ENCODE measurements around the gene CPNE4.

Gene CPNE4

GRCh38 chr3:131610174-131610573 lies 424.6 kb downstream of the CPNE4 start:
- no peak for DNase-seq (ENCODE audit: low read depth in 4 of 4, low spot score in 1 of 4)

DNA sequence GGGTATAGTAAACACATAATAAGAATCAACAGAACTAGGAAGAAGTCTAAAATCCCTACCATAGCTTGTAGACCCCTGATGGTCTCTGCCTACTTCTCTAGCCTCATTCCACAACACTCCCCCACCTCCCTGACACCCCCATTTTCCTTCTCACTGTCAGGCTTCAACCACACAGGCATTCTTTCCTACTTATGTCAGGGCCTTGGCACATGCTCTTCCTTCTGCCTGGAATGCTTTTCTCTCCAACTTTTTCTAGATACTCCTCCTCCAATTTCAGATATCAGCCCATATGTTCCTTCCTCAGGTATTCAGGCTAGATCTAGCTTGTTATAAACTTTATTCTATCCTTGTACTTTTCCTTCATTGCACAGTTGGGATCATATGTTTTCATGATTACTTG lies 426.1 kb downstream of the CPNE4 start:
- no peak for DNase-seq (ENCODE audit: low read depth in 4 of 4, low spot score in 1 of 4)

- no peak for DNase-seq (ENCODE audit: low read depth in 4 of 4, low spot score in 1 of 4)
Measured at GRCh38 chr3:131608296-131608695, 426.5 kb downstream of the CPNE4 start.

DNA sequence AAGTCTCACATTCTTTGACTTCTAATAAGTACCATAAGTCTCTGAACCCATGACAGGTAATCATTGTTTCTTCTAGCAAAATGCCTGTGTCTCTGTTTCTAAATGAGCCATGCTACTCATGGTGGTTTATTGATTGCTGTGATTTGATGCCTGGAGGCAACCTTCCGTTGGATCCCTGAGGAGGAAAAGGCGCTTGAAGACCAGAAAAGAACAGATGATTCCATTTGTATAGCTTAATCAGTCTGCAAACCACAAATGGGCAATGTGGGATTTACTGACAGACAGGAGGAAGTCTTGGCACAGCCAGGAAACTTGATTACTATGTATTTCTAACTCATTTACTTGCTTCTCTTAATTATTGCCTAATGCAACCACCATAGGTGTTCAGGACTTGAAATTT lies 428.9 kb downstream of the CPNE4 start:
- DNase-seq (ENCODE audit: low read depth in 4 of 4, low spot score in 1 of 4), result no peak

DNA sequence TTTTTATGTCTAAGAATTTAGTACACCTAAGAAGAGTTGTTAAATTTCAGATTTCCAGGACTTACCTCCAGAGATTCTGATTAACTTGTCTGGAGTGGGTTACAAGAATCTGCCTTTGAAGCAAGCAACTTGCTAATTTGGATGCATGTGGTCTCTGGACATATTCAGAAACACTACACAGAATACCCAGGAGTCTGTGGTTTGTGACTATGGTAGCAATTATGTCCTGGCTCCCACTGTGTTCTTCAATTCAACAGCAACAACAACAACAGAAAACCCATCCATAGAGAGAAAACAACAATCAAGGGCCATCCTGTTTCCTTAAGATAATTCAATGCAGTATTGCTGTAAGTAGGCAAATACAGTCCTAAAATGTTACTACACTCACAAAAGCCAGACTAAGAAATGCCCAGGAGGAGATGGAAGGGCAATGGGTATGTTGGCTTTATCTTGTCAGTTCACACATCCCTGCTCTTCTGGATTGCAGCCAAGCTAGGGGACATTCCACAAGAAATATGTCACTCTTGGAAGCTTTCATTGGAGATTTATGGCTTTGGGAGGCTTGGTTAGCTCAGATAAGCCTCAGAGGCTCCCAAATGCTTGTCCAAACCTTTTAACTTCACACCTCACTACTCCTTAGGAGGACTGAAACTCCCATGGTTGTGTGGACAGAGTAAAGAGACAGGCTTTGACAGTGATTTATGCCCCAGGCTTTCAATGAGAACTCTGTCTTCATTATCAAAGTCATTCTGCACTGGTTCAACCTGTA lies 432.6 kb downstream of the CPNE4 start:
- no peak for DNase-seq (ENCODE audit: low read depth in 4 of 4, low spot score in 1 of 4)

DNA sequence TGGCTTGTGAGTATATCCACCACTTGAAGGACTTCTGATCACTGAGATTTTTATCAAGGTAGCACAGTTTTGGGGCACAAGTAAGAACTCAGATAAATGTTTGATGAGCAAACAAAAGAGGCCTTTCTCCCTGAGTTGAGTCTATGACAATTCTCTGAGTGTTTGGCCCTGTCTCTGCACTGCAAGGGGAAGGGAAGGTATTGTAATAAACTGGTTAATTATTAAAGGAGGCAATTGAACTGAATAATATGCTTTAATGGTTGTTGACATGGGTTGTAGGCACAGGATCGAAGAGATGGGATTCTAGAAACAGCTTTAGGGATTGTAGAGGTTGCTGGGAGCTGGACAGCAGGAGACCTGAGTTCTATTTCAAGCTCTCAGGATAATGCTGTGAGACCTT lies 437.0 kb downstream of the CPNE4 start:
- no peak for DNase-seq (ENCODE audit: low read depth in 4 of 4, low spot score in 1 of 4)

DNA sequence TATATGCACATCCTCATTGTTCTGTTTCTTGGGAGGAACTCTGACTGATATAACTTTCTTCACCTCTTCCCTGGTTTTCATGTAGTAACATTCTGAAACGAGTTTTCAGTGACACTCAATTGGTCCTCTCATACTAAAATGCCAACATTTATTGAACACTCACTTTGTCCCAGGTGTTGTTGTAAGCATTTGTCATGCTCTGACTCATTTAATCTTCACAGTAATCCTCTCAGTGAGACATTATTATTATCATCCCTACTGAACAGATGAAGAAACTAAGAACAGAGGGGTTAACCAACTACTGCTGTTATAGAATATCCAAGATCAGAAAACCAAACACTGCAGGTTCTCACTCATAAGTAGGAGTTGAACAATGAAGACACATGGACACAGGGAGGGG lies 437.9 kb downstream of the CPNE4 start:
- no peak for DNase-seq (ENCODE audit: low read depth in 4 of 4, low spot score in 1 of 4)

- DNase-seq (ENCODE audit: low read depth in 4 of 4, low spot score in 1 of 4), result no peak
Measured at GRCh38 chr3:131591394-131592014, 443.3 kb downstream of the CPNE4 start.

DNA sequence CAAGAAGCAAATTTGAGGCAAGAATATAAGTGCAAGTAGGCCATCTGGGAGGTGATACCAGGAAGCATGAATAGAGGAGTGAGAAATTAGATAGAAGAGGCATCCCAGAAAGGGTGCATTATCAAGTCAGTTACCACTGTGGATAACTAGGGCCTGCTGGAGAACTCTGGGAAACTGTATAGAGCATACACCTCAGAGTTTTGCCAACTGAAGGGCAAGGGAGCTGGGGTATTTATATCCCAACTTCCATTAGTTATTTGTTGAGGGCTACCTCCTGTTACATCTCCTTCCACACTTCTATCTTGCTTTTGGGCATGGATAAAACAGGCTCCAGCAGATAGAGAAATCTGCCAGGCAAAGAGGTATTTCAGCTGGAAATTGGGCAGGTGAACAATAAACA lies 448.5 kb downstream of the CPNE4 start:
- DNase-seq (ENCODE audit: low read depth in 4 of 4, low spot score in 1 of 4), result no peak

GRCh38 chr3:131582438-131582837 lies 452.4 kb downstream of the CPNE4 start:
- DNase-seq (ENCODE audit: low read depth in 4 of 4, low spot score in 1 of 4), result no peak

DNA sequence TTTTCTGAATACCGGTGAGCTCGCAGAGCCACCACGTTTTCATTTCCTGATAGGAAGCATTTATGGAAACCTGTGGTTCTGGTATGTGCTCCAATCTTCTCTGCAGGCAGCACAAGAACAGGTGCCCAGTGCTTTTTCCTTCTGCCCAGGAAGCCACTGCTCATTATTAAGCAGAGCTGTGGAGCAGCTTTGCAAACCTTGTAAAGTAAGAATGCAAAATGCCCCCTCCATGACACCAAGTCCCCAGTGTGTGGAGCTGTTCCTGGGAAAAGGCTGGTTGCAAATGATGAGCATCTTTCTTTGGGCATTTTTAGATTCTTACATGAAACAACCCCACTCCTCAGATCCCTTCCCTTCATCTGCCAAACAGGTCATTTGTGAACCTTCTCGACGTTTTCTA lies 466.4 kb downstream of the CPNE4 start:
- DNase-seq (ENCODE audit: low read depth in 4 of 4, low spot score in 1 of 4), result no peak

DNA sequence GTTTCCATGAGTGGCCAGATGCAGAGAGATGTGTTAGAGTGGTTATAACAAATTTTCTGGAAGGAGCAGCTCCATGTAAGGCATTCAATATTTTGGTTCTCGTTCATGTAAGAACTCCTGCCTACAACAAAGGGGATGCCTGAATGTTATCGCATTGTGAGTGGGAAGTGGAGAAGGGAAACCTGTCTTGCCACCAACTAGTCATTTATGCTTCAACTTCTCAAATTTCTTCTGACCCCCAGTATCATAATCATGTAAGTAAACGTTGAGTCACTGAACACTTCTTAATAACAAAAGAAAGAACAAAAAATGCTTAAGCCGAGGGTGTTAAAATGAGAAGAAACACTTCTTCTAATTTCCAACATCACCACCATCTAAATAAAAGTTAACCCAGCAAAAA lies 470.0 kb downstream of the CPNE4 start:
- no peak for DNase-seq (ENCODE audit: low read depth in 4 of 4, low spot score in 1 of 4)

DNA sequence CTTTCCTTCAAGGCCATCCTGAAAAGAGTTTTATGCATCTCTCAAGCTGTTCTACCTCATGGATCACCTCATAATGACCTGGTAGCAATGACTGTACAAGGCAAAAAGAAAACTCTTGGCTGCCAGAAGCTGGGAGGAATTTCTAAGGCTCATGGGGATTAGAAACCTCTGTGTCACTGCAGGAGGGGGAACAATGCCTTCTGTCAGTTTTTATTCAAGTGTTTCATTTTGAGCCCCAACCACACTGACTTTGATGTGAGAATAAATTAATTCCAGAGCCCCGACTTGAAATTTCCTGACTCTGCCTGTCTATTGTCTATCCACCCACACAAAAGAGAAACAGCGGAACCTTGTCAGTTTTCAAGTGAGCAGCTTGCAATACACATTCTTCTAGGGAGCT lies 473.3 kb downstream of the CPNE4 start:
- DNase-seq (ENCODE audit: low read depth in 4 of 4, low spot score in 1 of 4), result no peak

GRCh38 chr3:131560795-131561194 lies 474.0 kb downstream of the CPNE4 start:
- DNase-seq (ENCODE audit: low read depth in 4 of 4, low spot score in 1 of 4), result no peak

- DNase-seq (ENCODE audit: low read depth in 4 of 4, low spot score in 1 of 4), result no peak
Measured at GRCh38 chr3:131555456-131555855, 479.4 kb downstream of the CPNE4 start.

DNA sequence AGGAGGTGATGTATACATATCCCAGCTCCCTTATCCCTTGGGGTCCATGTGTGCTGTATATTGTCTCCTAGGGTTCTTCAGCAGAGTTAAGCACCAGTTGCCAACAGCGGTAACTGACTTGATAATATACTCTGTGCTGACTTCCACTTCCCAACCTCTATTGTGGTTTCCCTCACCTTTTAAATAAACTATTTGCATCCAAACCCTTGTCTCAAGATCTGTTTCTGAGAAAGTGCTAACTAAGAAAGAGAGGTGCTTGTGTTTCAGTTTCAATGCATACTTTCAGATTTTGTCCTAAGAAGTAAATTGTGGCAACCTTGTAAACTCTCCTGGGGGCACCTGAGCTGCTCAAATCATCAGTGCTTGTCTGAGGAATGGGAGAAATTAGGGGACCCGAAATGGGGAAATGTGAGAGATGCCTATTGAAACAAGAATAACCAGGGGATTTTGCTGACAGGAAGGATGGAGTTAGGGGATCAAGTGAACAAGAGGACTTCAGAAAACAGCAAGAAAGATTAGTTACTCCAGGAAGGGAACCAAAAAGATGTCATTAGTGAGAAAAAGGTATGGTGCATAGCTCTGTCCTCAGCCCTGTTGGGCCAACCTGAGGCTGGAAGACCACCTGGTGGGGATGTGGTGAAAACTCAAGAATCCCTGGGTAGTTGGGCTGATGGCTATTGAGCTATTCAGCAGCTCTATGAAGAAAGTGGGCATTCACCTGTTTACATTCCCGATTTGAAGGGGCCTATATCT lies 481.1 kb downstream of the CPNE4 start:
- DNase-seq (ENCODE audit: low read depth in 4 of 4, low spot score in 1 of 4), result no peak

DNA sequence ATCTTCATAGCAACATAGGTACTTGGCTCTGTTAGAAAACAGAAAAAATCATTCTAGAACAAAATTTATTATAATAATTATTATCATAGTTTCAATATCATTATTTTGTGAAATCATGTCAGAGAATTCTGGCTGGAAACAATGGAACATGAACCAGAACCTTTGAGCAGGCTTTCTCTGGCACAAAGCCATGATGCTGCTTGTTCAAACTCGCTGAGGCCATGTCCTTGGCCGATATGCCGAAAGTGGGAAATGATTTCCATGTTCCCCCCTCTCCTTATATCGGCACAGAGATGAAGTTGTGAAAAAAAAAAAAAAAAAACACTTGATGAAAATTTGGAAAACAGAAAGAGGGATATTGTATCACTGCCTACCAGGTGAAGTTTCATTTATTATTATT lies 483.1 kb downstream of the CPNE4 start:
- DNase-seq (ENCODE audit: low read depth in 4 of 4, low spot score in 1 of 4), result no peak

DNA sequence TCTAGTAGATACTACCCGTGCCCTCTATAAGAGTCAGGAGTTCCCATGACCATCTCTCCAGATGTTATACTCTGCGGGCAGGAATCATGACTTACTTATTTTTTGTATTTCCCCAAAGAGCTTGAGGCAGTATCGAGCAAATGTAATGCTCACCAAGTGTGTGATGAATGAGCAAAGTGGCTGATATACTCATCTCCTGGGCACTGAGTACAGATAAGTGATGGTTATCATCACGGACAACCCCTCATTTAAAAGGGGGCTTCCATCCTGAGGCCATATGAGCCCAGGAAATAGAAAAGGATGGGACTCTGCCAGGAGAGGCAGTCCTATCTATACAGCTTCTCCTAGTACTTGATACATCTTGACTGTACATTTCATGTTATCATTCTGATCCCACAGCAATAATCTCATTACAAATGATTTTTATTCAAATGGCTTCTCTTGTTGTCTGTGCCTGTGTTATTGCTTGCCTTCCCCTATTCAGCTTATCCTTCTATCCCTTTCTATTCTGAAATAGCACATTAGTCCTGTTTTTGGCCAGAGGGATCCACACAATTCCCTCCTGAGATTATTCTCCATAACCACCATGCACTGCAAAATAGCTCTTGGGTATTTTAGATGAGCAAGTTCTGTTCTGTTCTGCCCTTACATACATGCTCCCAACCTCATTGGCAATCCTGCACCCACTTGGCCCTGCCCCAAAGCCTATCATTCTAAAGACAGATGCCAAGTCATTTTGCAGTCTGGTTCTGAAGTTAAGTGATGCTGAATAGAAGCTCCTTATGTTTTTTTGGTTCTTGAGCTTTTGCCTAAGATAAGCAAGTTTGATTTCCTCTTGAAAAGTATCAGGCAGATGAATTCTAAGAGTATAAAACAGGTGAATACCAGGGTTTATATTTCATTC lies 484.0 kb downstream of the CPNE4 start:
- DNase-seq (ENCODE audit: low read depth in 4 of 4, low spot score in 1 of 4), result no peak

DNA sequence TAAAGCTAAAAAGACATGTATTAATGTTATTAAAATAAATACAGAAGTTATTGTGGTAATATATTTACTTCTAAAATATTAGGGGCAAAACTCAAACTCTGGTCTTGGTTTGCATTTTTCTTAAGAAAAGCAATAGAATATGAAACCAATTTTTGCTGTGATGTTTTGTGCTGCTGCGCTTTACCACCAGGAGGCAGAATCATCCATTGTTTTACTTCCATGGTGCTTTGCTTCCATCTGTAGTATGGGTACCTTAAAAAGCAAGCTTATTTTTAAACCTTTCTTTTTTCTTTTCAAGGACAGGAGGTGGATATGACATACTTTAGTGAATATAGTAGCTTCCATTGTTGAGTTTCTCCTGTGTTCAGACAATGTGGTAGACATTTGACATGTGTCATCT lies 485.5 kb downstream of the CPNE4 start:
- no peak for DNase-seq (ENCODE audit: low read depth in 4 of 4, low spot score in 1 of 4)

DNA sequence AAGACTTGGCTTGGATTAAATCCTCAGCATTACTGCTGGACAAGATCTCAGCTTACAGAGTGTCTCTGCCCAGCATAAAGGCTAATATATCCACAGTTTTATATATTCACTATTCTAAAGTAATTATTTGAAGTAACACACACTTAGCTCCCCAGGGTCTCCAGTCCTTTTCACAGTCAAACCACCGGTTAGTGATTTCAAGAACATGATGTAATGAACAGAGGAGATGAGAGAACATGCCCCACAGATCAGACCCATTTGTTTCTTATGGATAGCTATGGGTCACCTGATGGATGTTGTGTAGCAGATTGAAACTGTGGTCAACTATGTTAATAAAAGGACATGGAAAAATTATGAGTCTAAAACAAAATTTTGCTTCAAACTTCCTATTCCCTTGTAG lies 487.2 kb downstream of the CPNE4 start:
- DNase-seq (ENCODE audit: low read depth in 4 of 4, low spot score in 1 of 4), result no peak

DNA sequence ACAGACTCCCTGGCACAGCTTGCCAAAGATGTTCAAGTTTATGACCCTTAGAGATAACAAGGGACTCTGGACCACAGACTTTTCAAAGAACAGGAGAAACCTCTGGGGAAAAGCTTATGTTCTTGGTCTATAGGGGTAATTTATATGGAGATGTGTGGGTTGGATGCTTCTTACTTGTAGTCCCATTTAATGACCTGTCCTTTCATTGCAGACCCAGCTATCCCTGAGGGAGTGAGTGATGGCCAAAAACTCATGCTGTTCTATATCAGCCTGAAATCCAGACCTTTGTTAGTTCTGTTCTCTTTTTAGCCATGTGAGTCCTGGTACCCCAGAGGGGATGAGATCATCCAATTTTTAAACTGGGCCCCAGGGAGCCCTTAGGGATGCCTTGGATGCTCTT lies 488.4 kb downstream of the CPNE4 start:
- DNase-seq (ENCODE audit: low read depth in 4 of 4, low spot score in 1 of 4), result no peak
